Measurements from ENCODE around the gene CFAP45.
A peak's percentile ranks its signal among the peaks of the same experiment; 100 is the strongest.

Gene CFAP45

GRCh38 chr1:159829822-159830465 lies 70.0 kb downstream of the CFAP45 start:
- CTCF ChIA-PET, result interaction anchor here (0.8 to 20.4 kb wide), 7 partner anchors 9 to 61 kb away, joined by 3 to 207 read pairs (median 10); partner anchors contain the start of genes DUSP23 and FCRL6
- POLR2A ChIA-PET, result no interaction called here
- no peak for DNase-seq (ENCODE audit: low read depth, low spot score)

GRCh38 chr1:159829273-159829634 lies 70.7 kb downstream of the CFAP45 start:
- no peak overlapping the region for H3K4me3 ChIP-seq (ENCODE audit: low read depth, low read length)
- POLR2A ChIA-PET, result no interaction called here
- no peak for DNase-seq (ENCODE audit: low read depth, low spot score)
- peak; percentile 19 for TF ChIP-seq CTCF (IDR thresholded peaks at IDR 0.05; ENCODE audit: insufficient read depth, low read length, missing control alignments)
- CTCF ChIA-PET, result interaction anchor here (1.5 to 20.4 kb wide), 6 partner anchors 8 to 61 kb away, joined by 5 to 207 read pairs (median 32); partner anchors contain the start of genes DUSP23 and FCRL6

More at GRCh38 chr1:159829822-159830465, 70.0 kb downstream of the CFAP45 start:
- no peak for TF ChIP-seq CTCF (IDR thresholded peaks at IDR 0.05; ENCODE audit: insufficient read depth, low read length, missing control alignments)
- no peak overlapping the region for H3K4me3 ChIP-seq (ENCODE audit: low read depth, low read length)

- H3K4me3 ChIP-seq (ENCODE audit: low read depth, low read length), result no peak overlapping the region
- CTCF ChIA-PET, result interaction anchor here (1.3 to 20.4 kb wide), 5 partner anchors 8 to 62 kb away, joined by 4 to 207 read pairs (median 54); partner anchors contain the start of genes DUSP23 and FCRL6
- POLR2A ChIA-PET, result no interaction called here
- TF ChIP-seq CTCF (IDR thresholded peaks at IDR 0.05; ENCODE audit: insufficient read depth, low read length, missing control alignments), result no peak
- DNase-seq (ENCODE audit: low read depth, low spot score), result no peak
Observed at GRCh38 chr1:159828581-159829272, 71.2 kb downstream of the CFAP45 start.

- ChIA-PET POLR2A (no interaction called here), CTCF (interaction anchor here (1.3 to 20.4 kb wide), 4 partner anchors 7 to 63 kb away, joined by 4 to 207 read pairs (median 98); partner anchors contain the start of gene FCRL6)
- H3K4me3 ChIP-seq (ENCODE audit: low read depth, low read length), result no peak overlapping the region
- DNase-seq (ENCODE audit: low read depth, low spot score), result no peak
- no peak for TF ChIP-seq CTCF (IDR thresholded peaks at IDR 0.05; ENCODE audit: insufficient read depth, low read length, missing control alignments)
Observed at GRCh38 chr1:159828176-159828575, 71.8 kb downstream of the CFAP45 start.

GRCh38 chr1:159827549-159827948 lies 72.4 kb downstream of the CFAP45 start:
- no peak overlapping the region for H3K4me3 ChIP-seq (ENCODE audit: low read depth, low read length)
- POLR2A ChIA-PET, result no interaction called here
- CTCF ChIA-PET, result interaction anchor here (1.3 to 20.4 kb wide), 5 partner anchors 24 to 180 kb away, joined by 3 to 207 read pairs (median 7); partner anchors contain the start of gene FCRL6
- DNase-seq (ENCODE audit: low read depth, low spot score), result no peak
- no peak for TF ChIP-seq CTCF (IDR thresholded peaks at IDR 0.05; ENCODE audit: insufficient read depth, low read length, missing control alignments)

- ChIA-PET CTCF (interaction anchor here (1.6 to 20.4 kb wide), 4 partner anchors 24 to 180 kb away, joined by 3 to 207 read pairs (median 75); partner anchors contain the start of gene FCRL6), POLR2A (no interaction called here)
- DNase-seq (ENCODE audit: low read depth, low spot score), result no peak
- no peak overlapping the region for H3K4me3 ChIP-seq (ENCODE audit: low read depth, low read length)
- TF ChIP-seq CTCF (IDR thresholded peaks at IDR 0.05; ENCODE audit: insufficient read depth, low read length, missing control alignments), result no peak
Observed at GRCh38 chr1:159827102-159827490, 72.9 kb downstream of the CFAP45 start.

Measured in AG04449 (cell line).